Femur (tissue), 1 donor: ENCODE measurements around the gene KIF5A.
"Not testable (repeated sequence)": the region's sequence is repeated elsewhere in the genome, so short reads cannot be mapped to it uniquely, and the experiment has no call there.

ENCODE experiments used
- DNase-seq: peaks from one replicate; pipeline ENCODE4 v3.0.0-alpha.2; 2017

Gene KIF5A

GRCh38 chr12:57549909-57550640 is at the start of gene KIF5A:
Gene KIF5A (plus strand): TSS chr12:57550044. CDS start chr12:57550272, 228 bp downstream.
- no peak for DNase-seq

- no peak for DNase-seq
These were observed 49.6 kb upstream of the KIF5A start for GRCh38 chr12:57500213-57500612.

GRCh38 chr12:57502311-57502969 is 47.4 kb upstream of the KIF5A start:
- DNase-seq: not testable (repeated sequence)

- not testable (repeated sequence) for DNase-seq
These were observed 43.3 kb upstream of the KIF5A start for GRCh38 chr12:57506541-57506940.

DNA sequence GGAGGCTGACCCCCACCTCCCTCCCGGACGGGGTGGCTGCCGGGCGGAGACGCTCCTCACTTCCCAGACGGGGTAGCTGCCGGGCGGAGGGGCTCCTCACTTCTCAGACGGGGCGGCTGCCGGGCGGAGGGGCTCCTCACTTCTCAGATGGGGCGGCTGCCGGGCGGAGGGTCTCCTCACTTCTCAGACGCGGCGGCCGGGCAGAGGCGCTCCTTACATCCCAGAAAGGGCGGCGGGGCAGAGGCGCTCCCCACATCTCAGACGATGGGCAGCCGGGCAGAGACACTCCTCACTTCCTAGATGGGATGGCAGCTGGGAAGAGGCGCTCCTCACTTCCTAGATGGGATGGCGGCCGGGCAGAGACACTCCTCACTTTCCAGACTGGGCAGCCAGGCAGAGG is 42.0 kb upstream of the KIF5A start:
- not testable (repeated sequence) for DNase-seq

DNA sequence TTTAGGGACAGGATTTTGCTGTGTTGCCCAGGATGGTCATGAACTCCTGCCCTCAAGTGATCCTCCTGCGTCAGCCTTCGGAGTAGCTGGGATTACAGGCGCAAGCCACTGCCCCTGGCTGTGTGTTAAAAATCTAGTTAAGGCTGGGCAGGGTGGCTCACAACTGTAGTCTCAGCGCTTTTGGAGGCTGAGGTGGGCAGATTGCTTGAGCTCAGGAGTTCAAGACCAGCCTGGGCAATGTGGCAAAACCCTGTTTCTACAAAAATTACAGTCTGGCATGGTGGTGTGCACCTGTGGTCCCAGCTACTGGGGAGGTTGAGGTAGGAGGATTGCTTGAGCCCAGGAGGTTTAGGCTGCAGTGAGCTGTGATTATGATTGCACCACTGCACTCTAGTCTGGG is 38.7 kb upstream of the KIF5A start:
- DNase-seq: no peak

DNA sequence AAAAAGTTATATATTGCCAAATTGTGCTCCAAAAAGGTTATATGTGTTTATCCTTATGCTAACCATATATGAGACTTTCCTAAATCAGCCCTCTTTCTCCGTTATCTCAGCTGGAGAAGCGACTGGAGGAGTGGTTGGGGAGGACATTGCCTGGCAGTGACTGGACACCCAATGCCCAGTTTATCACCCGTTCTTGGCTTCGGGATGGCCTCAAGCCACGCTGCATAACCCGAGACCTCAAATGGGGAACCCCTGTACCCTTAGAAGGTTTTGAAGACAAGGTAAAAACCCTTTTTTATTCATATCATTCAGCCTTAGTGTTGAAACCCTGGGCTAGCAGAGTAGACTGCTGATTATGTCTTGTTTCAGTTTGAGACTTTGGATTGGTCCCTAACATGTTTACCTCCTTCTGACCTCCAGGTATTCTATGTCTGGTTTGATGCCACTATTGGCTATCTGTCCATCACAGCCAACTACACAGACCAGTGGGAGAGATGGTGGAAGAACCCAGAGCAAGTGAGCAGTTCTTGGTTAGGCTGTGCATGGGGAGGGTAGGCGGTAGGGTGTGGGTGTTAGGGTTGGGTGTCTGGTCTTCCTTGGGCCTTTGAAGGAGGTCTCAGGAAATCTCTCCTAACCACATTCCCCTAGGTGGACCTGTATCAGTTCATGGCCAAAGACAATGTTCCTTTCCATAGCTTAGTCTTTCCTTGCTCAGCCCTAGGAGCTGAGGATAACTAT is 38.1 kb upstream of the KIF5A start:
- DNase-seq: no peak

GRCh38 chr12:57512665-57513064 is 37.2 kb upstream of the KIF5A start:
- DNase-seq: no peak

GRCh38 chr12:57513266-57513665 is 36.6 kb upstream of the KIF5A start:
- no peak for DNase-seq

- not testable (repeated sequence) for DNase-seq
These were observed 36.2 kb upstream of the KIF5A start for GRCh38 chr12:57513677-57514076.

- DNase-seq: not testable (repeated sequence)
These were observed 35.6 kb upstream of the KIF5A start for GRCh38 chr12:57514246-57514645.

DNA sequence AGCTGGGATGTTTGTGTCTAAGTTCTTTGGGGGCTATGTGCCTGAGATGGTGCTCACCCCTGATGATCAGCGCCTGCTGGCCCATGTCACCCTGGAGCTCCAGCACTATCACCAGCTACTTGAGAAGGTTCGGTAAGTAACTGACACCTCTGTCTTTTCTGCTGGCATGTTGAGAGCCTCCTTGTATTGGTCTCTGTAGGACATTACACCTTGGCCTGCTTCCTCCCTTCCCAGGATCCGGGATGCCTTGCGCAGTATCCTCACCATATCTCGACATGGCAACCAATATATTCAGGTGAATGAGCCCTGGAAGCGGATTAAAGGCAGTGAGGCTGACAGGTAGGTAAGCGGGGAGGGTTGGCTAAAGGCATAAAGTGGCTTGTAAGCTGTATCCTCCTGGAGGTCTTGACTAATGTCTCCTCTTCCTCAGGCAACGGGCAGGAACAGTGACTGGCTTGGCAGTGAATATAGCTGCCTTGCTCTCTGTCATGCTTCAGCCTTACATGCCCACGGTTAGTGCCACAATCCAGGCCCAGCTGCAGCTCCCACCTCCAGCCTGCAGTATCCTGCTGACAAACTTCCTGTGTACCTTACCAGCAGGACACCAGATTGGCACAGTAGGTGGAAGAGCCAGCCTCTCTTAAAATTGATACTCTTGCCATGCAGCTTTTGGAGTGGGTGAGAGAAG is 35.0 kb upstream of the KIF5A start:
- no peak for DNase-seq

DNA sequence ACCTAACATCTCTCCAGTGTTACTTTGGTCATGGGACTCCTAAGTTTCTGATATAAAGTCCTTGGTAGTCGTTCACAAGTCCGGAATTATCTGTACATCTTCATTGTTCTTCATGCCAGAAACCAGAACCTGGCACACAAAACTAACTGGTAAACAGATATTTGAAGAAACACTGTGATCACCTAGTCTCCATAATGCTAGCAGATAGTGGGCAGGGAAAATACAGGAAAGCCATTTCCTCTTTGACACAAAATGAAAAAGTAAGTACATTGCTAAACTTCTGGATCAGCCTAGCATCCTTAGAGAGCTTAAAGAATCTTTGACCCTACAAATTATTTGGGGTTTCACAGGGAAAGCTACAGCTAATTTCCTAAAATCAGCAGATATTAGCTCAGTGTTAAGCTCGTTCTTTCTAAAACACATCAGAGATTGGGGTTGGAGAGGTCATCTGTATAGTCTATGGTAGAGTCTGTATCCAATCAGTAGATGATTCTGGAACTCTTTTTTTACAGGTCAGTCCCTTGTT is 34.4 kb upstream of the KIF5A start:
- DNase-seq: no peak

DNA sequence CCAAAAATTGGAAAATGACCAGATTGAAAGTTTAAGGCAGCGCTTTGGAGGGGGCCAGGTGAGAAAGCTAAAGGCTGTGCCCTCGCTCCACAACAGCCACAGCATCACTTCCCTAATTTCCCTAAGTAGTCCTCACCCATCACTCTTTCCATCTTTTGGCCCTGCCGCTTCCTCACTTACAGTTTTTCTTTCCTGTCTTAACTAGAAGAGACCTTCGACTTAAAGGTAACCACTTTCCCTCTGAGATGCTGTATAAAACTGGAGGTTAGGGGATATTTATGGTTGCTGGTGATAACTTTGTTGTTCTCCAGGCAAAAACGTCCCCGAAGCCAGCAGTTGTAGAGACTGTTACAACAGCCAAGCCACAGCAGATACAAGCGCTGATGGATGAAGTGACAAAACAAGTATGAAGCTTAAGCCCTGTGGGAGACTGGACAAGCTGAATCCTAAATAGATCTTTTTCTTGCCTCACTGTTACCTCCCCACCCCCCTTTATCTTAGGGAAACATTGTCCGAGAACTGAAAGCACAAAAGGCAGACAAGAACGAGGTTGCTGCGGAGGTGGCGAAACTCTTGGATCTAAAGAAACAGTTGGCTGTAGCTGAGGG is 33.8 kb upstream of the KIF5A start:
- no peak for DNase-seq

- DNase-seq: no peak
These were observed 33.2 kb upstream of the KIF5A start for GRCh38 chr12:57516617-57517153.

DNA sequence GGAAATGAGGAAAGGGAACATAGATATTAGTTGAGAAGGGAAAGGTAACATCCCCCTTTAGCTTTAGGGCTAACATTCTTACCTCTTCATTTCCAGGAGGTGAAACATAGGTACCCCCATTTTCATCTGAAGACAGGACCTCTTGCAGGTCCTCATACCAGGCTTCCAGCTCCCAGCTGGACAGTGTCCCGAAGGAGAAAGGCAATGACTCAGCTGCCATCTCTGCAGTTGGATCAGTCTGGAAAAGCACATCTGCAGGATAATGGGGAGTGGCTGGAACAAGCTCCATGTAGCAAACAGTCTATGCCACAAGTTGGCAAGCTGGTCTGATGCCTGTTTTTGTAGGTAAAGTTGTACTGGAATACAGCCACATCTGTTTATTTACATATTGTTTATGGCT is 32.7 kb upstream of the KIF5A start:
- no peak for DNase-seq

GRCh38 chr12:57517718-57518117 is 32.1 kb upstream of the KIF5A start:
- DNase-seq: not testable (repeated sequence)

DNA sequence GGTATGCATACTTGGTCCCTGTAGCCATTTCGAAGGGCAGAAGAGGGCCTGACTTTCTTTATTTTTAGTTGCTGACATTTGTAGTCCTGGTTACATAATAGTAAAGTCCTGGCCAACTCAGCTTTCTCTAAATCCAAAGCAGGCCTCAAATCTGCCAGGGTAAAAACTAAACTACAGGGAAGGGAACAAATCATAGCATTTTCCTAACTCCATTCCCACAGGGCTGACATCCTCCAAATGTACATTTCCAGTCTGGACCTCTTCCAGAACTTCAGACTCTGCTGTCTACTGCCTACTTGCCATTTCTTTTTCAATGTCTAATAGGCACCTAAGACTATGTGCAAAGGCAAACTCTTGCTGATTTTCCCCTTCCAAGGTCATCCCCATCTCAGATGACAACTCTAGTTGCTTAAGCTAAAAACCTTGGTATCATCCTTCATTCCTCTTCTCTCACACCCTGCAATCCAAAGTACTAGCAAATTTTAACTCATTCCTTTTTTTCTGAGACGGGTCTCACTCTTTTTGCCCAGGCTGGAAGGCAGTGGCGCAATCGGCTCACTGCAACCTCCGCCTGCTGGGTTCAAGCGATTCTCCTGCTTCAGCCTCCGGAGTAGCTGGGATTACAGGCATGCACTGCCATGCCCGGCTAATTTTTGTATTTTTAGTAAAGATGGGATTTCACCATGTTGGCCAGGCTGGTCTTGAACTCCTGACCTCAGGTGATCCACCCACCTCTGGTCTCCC is 31.5 kb upstream of the KIF5A start:
- DNase-seq: no peak

- no peak for DNase-seq
These were observed 30.7 kb upstream of the KIF5A start for GRCh38 chr12:57518920-57519795.

DNA sequence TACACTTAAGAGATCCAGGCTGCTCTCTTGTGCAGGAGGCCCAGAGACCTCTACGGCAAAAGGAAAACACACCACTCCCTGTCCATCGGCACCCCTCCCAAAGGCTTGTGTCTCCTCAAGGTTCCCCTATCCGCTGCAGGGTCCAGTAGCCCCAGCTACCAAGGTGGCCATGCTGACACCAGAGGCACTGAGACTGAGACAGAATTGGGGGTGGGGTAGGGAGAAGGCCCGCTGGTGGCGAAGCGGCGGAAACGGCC is 30.1 kb upstream of the KIF5A start:
- DNase-seq: peak; percentile 76
